Activated T-helper 17 cell treated with anti-CD3 and anti-CD28 coated beads, Interleukin-2, amount 50 U/mL, for 72 hours (primary cell): ENCODE measurements around the gene CYS1. TPM values are rescaled to one million over a fixed set of nuclear protein-coding genes. Genes with fewer than 3 reads are reported as not detected.
A peak's percentile ranks its signal among the peaks of the same experiment; 100 is the strongest.

Experiments used
- ATAC-seq: fragments of 150-1000 bp; cut with Tn5 transposase; replicated peaks from 2 replicates; pipeline ENCODE4 v1.10.0; 2021; ENCODE audit warnings: mild to moderate bottlenecking, moderate library complexity
- H3K27ac Mint-ChIP-seq: one replicate; pipeline ENCODE4 v1.8.0; 2022; ENCODE audit warnings: mixed read lengths
- H3K27me3 Mint-ChIP-seq: one replicate; pipeline ENCODE4 v1.8.0; 2022; ENCODE audit warnings: mixed read lengths
- H3K36me3 Mint-ChIP-seq: one replicate; pipeline ENCODE4 v1.8.0; 2022; ENCODE audit warnings: low read depth, mild to moderate bottlenecking, mixed read lengths
- H3K4me1 Mint-ChIP-seq: one replicate; pipeline ENCODE4 v1.8.0; 2022; ENCODE audit warnings: mixed read lengths
- H3K4me3 Mint-ChIP-seq: one replicate; pipeline ENCODE4 v1.8.0; 2022; ENCODE audit warnings: mild to moderate bottlenecking, mixed read lengths
- H3K9me3 Mint-ChIP-seq: one replicate; pipeline ENCODE4 v1.8.0; 2022; ENCODE audit warnings: mixed read lengths
- total RNA-seq, 2 donors: library from RNA; stranded (reverse); gene quantifications; one replicate each; pipeline ENCODE4 v1.2.3, GENCODE V29; 2022

The CYS1 gene
- total RNA-seq, 2 donors from 2014 or later: 0.09 TPM; not detected in 1

- Mint-ChIP-seq H3K27me3 (peaks cover 17% of the 10 kb centered on the region), H3K36me3 (no peaks in the 10 kb centered on the region), H3K27ac (no peak overlapping the region), H3K4me3 (no peak overlapping the region), H3K9me3 (peaks cover 5% of the 10 kb centered on the region), H3K4me1 (no peaks in the 10 kb centered on the region)
- ATAC-seq: no peak
Measured at GRCh38 chr2:10071595-10071994, 8.6 kb downstream of the CYS1 start.

- ATAC-seq: no peak
- no peaks in the 10 kb centered on the region for H3K36me3 Mint-ChIP-seq
- peaks cover 5% of the 10 kb centered on the region for H3K9me3 Mint-ChIP-seq
- no peak overlapping the region for H3K4me3 Mint-ChIP-seq
- no peak overlapping the region for H3K27ac Mint-ChIP-seq
- no peaks in the 10 kb centered on the region for H3K4me1 Mint-ChIP-seq
- peaks cover 13% of the 10 kb centered on the region for H3K27me3 Mint-ChIP-seq
Measured at GRCh38 chr2:10071176-10071575, 9.0 kb downstream of the CYS1 start.

DNA sequence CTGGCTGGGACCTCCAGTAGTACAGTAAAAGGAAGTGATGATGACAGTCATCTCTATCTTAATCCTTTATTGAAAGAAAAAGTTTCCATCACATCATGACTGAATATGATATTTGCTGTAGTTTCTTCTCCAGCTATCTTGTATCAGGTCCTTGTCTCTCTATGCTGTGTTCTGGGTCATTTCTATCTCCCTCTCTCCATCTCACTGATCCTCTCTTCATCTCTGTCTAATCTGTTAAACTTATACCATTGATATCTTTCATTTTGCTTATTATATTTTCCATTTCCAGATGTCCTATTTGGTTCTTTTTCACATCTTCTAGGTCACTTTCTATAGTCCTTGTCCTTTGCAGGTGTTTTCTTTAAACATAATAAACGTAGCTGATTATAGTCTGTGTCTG lies 12.3 kb downstream of the CYS1 start:
- Mint-ChIP-seq H3K4me1 (peaks cover 5% of the 10 kb centered on the region), H3K27me3 (no peaks in the 10 kb centered on the region), H3K36me3 (no peaks in the 10 kb centered on the region), H3K9me3 (peaks cover 5% of the 10 kb centered on the region), H3K4me3 (no peak overlapping the region), H3K27ac (no peak overlapping the region)
- no peak for ATAC-seq

- H3K4me1 Mint-ChIP-seq: peaks cover 5% of the 10 kb centered on the region
- no peak overlapping the region for H3K27ac Mint-ChIP-seq
- ATAC-seq: no peak
- H3K4me3 Mint-ChIP-seq: no peak overlapping the region
- peaks cover 5% of the 10 kb centered on the region for H3K9me3 Mint-ChIP-seq
- H3K27me3 Mint-ChIP-seq: no peaks in the 10 kb centered on the region
- no peaks in the 10 kb centered on the region for H3K36me3 Mint-ChIP-seq
Measured at GRCh38 chr2:10067330-10067729, 12.9 kb downstream of the CYS1 start.

DNA sequence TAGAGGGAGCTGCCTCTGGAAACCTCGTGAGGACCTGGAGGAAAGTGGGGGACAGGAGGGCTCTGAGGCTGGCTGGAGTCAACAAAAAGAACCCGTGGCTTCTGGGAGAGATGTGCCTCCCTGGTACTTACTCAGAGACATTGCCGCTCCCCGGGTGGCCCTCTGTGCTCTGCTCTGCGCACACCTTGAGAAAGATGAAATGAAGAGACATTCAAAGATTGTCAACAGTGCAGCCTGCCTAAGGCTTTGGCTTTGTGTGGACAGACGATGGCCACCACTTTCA lies 14.5 kb downstream of the CYS1 start:
- no peak for ATAC-seq
- no peaks in the 10 kb centered on the region for H3K36me3 Mint-ChIP-seq
- no peak overlapping the region for H3K4me3 Mint-ChIP-seq
- no peak overlapping the region for H3K27ac Mint-ChIP-seq
- peaks cover 5% of the 10 kb centered on the region for H3K9me3 Mint-ChIP-seq
- no peaks in the 10 kb centered on the region for H3K27me3 Mint-ChIP-seq
- peaks cover 5% of the 10 kb centered on the region for H3K4me1 Mint-ChIP-seq

GRCh38 chr2:10064932-10065772 lies 15.1 kb downstream of the CYS1 start:
- Mint-ChIP-seq H3K36me3 (no peaks in the 10 kb centered on the region), H3K9me3 (peaks cover 5% of the 10 kb centered on the region), H3K4me1 (peaks cover 5% of the 10 kb centered on the region), H3K4me3 (no peak overlapping the region), H3K27ac (no peak overlapping the region), H3K27me3 (no peaks in the 10 kb centered on the region)
- ATAC-seq: no peak

GRCh38 chr2:10063566-10063965 lies 16.6 kb downstream of the CYS1 start:
- no peaks in the 10 kb centered on the region for H3K36me3 Mint-ChIP-seq
- H3K27ac Mint-ChIP-seq: no peak overlapping the region
- no peaks in the 10 kb centered on the region for H3K27me3 Mint-ChIP-seq
- no peak overlapping the region for H3K4me3 Mint-ChIP-seq
- ATAC-seq: no peak
- H3K4me1 Mint-ChIP-seq: peaks cover 5% of the 10 kb centered on the region
- peaks cover 5% of the 10 kb centered on the region for H3K9me3 Mint-ChIP-seq

DNA sequence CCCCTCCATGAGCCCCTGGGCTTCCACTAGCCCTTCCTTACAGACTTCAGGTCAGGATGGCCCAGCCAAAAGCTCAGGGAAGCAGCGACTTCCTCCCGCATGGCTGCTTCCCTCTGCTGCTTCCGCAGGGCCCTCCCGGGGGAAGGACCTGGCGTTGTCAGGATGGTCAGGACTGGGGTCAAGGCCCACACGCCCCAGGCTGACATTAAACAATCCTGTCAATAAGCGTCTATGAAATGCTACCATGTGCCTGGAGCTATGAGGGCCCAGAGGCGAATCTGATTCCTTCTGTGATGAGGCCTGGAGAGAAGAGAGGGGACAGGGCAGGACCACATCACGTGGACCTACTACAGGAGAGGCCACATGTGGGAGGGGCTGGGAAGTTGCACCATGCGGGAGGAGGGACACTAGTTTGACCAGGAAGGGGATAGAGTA lies 17.3 kb downstream of the CYS1 start:
- no peak overlapping the region for H3K4me3 Mint-ChIP-seq
- no peaks in the 10 kb centered on the region for H3K27me3 Mint-ChIP-seq
- H3K27ac Mint-ChIP-seq: peak overlapping the region; percentile 2
- peaks cover 5% of the 10 kb centered on the region for H3K4me1 Mint-ChIP-seq
- ATAC-seq: no peak
- H3K36me3 Mint-ChIP-seq: no peaks in the 10 kb centered on the region
- peaks cover 3% of the 10 kb centered on the region for H3K9me3 Mint-ChIP-seq

DNA sequence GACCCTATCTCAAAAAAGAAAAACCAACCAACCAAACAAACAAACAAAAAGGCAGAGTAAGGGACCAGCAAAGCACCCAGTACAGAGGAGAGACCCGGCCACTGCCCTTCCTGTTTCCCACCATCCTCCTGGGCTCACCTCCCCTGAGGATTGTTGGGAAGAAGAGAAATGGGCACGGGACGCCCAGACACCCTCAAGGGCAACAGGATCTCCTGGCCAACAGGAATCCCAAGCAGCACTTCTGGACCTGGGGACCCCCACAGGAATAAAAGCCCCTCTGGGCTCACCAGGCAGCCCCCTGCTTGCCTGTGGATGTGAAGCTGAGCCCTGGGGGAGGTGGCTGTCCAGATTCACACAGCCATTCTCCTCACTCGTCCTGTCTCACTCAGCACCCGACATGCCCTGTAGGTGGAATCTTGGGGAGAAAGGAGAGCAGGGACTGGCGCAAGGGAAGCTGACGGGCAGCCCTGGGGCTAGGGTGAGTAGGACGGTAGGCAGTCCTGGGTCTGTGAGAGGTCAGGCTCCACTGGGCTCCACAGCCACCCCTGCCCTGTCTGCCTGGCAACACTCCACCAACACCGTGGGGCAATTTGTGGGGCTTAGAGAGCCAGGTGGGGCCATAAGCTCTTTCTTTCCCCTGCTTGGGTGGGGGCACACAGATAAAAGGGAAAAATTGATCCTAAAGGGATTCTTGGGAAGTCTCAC lies 18.8 kb downstream of the CYS1 start:
- no peaks in the 10 kb centered on the region for H3K36me3 Mint-ChIP-seq
- no peak for ATAC-seq
- no peak overlapping the region for H3K27ac Mint-ChIP-seq
- no peak overlapping the region for H3K4me3 Mint-ChIP-seq
- no peaks in the 10 kb centered on the region for H3K27me3 Mint-ChIP-seq
- H3K4me1 Mint-ChIP-seq: peaks cover 5% of the 10 kb centered on the region
- H3K9me3 Mint-ChIP-seq: no peaks in the 10 kb centered on the region

DNA sequence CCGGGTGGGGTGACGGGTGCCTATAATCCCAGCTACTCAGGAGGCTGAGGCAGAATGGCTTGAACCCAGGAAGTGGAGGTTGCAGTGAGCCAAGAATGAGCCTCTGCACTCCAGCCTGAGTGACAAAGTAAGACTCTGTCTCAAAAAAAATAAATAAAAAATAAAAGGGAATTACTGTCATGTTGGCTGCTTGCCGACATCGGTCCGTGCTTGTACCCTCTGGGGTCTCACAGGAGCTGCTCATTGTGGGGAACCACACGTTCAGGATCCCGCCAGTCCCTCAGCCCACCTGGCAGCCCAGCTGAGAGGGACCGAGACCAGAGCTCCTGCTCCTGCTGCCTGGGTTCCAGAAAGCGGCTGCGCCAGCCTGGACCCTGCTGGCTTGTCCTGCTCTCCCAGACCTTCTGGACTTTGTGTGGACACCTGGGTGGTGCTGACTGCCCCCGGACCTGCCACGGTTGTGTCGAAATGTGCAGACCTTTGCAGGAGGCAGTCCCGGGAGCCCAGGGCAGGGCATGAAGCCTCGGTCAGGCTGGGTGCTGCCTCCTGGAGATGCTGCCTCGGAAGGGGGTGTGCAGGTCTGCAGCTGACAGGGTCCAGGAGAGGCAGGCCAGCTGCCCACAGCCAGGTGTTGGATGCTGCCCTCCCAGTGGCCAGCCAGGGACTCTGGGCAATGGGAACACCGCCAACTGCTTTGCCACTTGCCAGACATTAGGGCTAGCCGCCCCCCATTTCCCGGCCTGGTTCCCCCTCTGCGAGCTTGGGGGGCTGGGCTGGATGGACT lies 20.5 kb downstream of the CYS1 start:
- Mint-ChIP-seq H3K36me3 (peaks cover 3% of the 10 kb centered on the region), H3K4me1 (no peaks in the 10 kb centered on the region), H3K27ac (no peak overlapping the region), H3K27me3 (no peaks in the 10 kb centered on the region), H3K9me3 (no peaks in the 10 kb centered on the region), H3K4me3 (no peak overlapping the region)
- no peak for ATAC-seq

DNA sequence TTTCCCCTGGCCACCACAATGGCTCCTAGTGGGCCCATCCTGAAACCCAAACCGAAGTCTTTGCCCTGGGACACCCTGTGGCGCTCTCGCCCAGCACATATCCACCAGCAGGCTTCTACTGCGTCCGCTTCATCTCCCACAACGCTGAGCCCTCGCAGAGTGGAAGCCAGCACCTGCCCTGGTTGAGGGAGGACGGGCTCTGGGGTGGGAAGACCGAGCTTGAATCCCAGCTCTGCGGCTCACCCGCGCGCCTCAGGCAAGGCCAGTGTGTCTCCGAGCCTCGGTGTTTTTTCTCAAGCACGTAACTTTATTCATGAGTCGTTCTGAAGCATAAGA lies 21.2 kb downstream of the CYS1 start:
- H3K27ac Mint-ChIP-seq: no peak overlapping the region
- no peaks in the 10 kb centered on the region for H3K4me1 Mint-ChIP-seq
- H3K27me3 Mint-ChIP-seq: no peaks in the 10 kb centered on the region
- H3K4me3 Mint-ChIP-seq: no peak overlapping the region
- ATAC-seq: no peak
- peaks cover 11% of the 10 kb centered on the region for H3K36me3 Mint-ChIP-seq
- H3K9me3 Mint-ChIP-seq: no peaks in the 10 kb centered on the region

DNA sequence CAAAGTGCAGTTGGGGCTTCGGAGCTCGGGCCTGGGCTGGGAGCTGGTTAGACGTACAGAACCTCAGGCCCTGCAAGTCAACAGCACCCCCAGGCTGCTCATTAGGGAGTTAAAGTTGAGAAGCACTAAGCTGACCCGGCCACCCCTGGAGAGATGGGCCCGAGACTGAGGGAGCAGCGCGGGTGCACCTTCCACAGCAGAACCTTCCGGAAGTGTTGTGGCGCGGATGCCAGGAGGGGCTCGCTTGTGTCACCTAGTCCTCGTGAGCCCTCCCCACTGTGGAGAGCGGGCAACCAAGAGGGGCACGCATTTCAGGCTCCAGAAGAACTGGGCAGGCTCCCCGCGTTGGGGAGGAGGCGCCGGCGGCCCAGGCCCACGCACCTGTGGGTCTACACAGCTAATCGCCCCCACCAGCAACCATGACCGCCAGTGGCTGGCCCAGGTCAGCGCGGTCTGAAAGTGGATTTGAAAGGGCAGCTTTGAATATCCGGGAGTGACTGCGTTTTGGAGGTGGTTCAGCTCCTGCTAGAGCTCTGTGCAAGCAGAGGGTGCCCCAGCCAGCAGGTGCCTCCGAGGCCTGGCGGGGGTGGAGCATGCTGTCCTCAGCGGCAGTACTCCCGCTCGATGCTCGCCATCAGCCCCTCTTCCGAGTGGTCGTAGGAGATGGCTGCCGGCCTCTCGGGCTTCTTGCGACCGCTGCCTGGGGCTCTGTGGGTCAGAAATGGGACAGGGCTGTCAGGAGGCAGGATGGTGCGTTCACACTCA lies 21.8 kb downstream of the CYS1 start:
- H3K27ac Mint-ChIP-seq: no peak overlapping the region
- H3K4me3 Mint-ChIP-seq: no peak overlapping the region

DNA sequence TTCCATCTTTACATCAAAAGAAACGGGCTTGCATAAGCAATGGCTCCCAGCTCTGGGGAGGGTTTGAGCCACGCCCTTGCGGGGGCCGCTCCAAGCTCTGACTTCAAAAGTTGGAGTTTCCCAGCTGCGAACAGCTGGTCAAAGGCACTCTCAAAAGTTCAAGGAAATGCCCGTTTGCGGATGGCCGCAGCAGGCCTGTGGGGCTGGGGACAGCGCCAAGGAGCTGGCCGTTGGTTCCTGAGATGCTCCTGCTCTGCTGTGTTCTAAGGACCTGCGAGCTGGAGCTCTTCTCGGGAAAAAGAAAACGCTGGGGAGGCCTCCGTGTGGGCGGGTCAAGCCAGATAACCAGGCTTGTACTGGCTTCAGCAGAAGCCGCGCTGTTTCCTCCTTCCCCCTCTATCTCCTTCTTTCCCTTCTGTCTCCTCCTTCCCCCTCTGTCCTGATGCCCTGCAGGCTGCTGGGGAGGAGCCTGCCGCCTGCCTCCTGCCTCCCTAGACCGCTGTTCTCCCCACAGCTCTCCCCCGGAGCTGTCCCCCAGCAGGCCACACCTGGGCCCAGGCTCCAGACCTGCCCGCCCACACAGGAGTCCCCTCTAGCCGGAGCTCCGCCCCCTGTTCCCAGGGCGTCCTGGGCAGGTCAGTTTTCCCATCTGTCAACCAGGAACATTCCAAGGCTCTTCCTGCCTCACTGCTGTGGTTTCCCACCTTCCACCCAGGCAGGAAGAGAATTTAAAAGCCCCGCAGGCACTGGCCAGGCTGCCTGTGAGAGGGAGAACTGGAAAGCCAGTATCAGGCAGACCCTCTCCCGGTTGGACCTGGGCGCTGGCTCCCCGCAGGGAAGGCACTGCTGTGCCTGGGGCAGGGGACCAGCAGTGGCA lies 22.7 kb downstream of the CYS1 start:
- H3K4me3 Mint-ChIP-seq: peak overlapping the region; percentile 46
- no peaks in the 10 kb centered on the region for H3K4me1 Mint-ChIP-seq
- no peaks in the 10 kb centered on the region for H3K9me3 Mint-ChIP-seq
- peak; percentile 78 for ATAC-seq
- H3K27me3 Mint-ChIP-seq: no peaks in the 10 kb centered on the region
- no peak overlapping the region for H3K27ac Mint-ChIP-seq
- H3K36me3 Mint-ChIP-seq: peaks cover 26% of the 10 kb centered on the region

More for the DNA sequence above, 21.8 kb downstream of the CYS1 start:
- no peaks in the 10 kb centered on the region for H3K27me3 Mint-ChIP-seq
- no peak for ATAC-seq
- H3K9me3 Mint-ChIP-seq: no peaks in the 10 kb centered on the region
- peaks cover 16% of the 10 kb centered on the region for H3K36me3 Mint-ChIP-seq
- no peaks in the 10 kb centered on the region for H3K4me1 Mint-ChIP-seq
